DND-41 (cell line): ENCODE results near the gene GALM.

ENCODE experiments used
- ATAC-seq: fragments of 200-7000 bp; cut with Tn5 transposase; 3 replicates; pipeline ENCODE4 v1.9.1; 2021; ENCODE audit warnings: low read depth; ENCODE audit not compliant: insufficient read depth
- DNase-seq: peaks from one replicate; pipeline ENCODE4 v3.0.0-alpha.2; 2020
- H2AFZ ChIP-seq: 2 replicates; pipeline ENCODE4 v1.6.0; 2012; ENCODE audit warnings: low read depth, low read length
- H3K27ac ChIP-seq: 2 replicates; pipeline ENCODE4 v1.5.1; 2012; ENCODE audit warnings: low read length, inconsistent platforms
- H3K27me3 ChIP-seq: fragments of 200-600 bp; sonication (generic); 2 replicates; pipeline ENCODE4 v1.6.0; 2012; ENCODE audit warnings: low read length, mild to moderate bottlenecking, inconsistent platforms; ENCODE audit not compliant: insufficient read depth, poor library complexity
- H3K36me3 ChIP-seq: 2 replicates; pipeline ENCODE4 v1.5.1; 2012; ENCODE audit warnings: low read length, inconsistent platforms; ENCODE audit not compliant: insufficient read depth
- H3K4me1 ChIP-seq: 2 replicates; pipeline ENCODE4 v1.5.1; 2012; ENCODE audit warnings: mild to moderate bottlenecking, low read length; ENCODE audit not compliant: insufficient read depth
- H3K4me2 ChIP-seq: 2 replicates; pipeline ENCODE4 v1.6.0; 2012; ENCODE audit warnings: mild to moderate bottlenecking, moderate library complexity, low read length, inconsistent platforms; ENCODE audit not compliant: insufficient read depth
- H3K4me3 ChIP-seq, 2 experiments: fragments of 200-600 bp in 1 of 2; shearing (Covaris generic) in 1 of 2; 2 replicates each; pipeline ENCODE4 v1.5.1; 2012 to 2016; ENCODE audit warnings: inconsistent platforms in 2 of 2, low read length in 2 of 2, mild to moderate bottlenecking in 2 of 2, low read depth in 1 of 2, moderate library complexity in 1 of 2
- H3K79me2 ChIP-seq: 2 replicates; pipeline ENCODE4 v1.6.0; 2012; ENCODE audit warnings: low read length, inconsistent platforms; ENCODE audit not compliant: insufficient read depth
- H3K9ac ChIP-seq: 2 replicates; pipeline ENCODE4 v1.6.0; 2012; ENCODE audit warnings: low read depth, mild to moderate bottlenecking, inconsistent platforms, low read length, moderate library complexity
- H3K9me3 ChIP-seq: 2 replicates; pipeline ENCODE4 v1.5.1; 2012; ENCODE audit warnings: low read length, moderate library complexity, mild to moderate bottlenecking, inconsistent platforms; ENCODE audit not compliant: insufficient read depth, severe bottlenecking
- H4K20me1 ChIP-seq: 2 replicates; pipeline ENCODE4 v1.6.0; 2012; ENCODE audit warnings: low read length; ENCODE audit not compliant: insufficient read depth
- CTCF ChIP-seq: IDR thresholded peaks from 2 replicates; pipeline ENCODE4 v1.5.1; 2012; ENCODE audit warnings: borderline replicate concordance, low read length, moderate library complexity, mild to moderate bottlenecking; ENCODE audit not compliant: poor library complexity, severe bottlenecking; ENCODE audit errors: extremely low read depth
- EZH2 ChIP-seq: IDR thresholded peaks from 3 replicates; pipeline ENCODE4 v1.6.1; 2012; ENCODE audit warnings: borderline replicate concordance, low read depth, mild to moderate bottlenecking, moderate library complexity, low read length, inconsistent platforms; ENCODE audit not compliant: severe bottlenecking

Gene GALM

GRCh38 chr2:38718601-38719000 lies 52.7 kb downstream of the GALM start:
- no peak for ATAC-seq
- H3K9ac ChIP-seq: no peak overlapping the region
- no peaks in the 10 kb centered on the region for H4K20me1 ChIP-seq
- no peak overlapping the region for H3K4me3 ChIP-seq
- H3K4me1 ChIP-seq: no peaks in the 10 kb centered on the region
- DNase-seq: no peak
- H3K4me2 ChIP-seq: no peak overlapping the region
- H3K9me3 ChIP-seq: no peaks in the 10 kb centered on the region
- H2AFZ ChIP-seq: no peak overlapping the region
- no peaks in the 10 kb centered on the region for H3K27me3 ChIP-seq
- TF ChIP-seq CTCF (no peak), EZH2 (no peak)
- H3K79me2 ChIP-seq: no peaks in the 10 kb centered on the region
- no peak overlapping the region for H3K27ac ChIP-seq
- no peaks in the 10 kb centered on the region for H3K36me3 ChIP-seq

GRCh38 chr2:38719706-38720105 lies 53.8 kb downstream of the GALM start:
- no peaks in the 10 kb centered on the region for H3K79me2 ChIP-seq
- H3K4me3 ChIP-seq: no peak overlapping the region
- H3K27me3 ChIP-seq: no peaks in the 10 kb centered on the region
- TF ChIP-seq CTCF: no peak
- no peak for TF ChIP-seq EZH2
- DNase-seq: no peak
- H4K20me1 ChIP-seq: no peaks in the 10 kb centered on the region
- no peak overlapping the region for H3K4me2 ChIP-seq
- H3K4me1 ChIP-seq: no peaks in the 10 kb centered on the region
- no peak overlapping the region for H3K9ac ChIP-seq
- H2AFZ ChIP-seq: no peak overlapping the region
- no peaks in the 10 kb centered on the region for H3K36me3 ChIP-seq
- no peaks in the 10 kb centered on the region for H3K9me3 ChIP-seq
- no peak overlapping the region for H3K27ac ChIP-seq
- ATAC-seq: no peak

- Histone ChIP-seq H3K4me2 (no peak overlapping the region), H2AFZ (no peak overlapping the region), H4K20me1 (no peaks in the 10 kb centered on the region), H3K4me3 (no peak overlapping the region), H3K36me3 (no peaks in the 10 kb centered on the region), H3K9ac (no peak overlapping the region), H3K79me2 (no peaks in the 10 kb centered on the region), H3K4me1 (no peaks in the 10 kb centered on the region), H3K27me3 (no peaks in the 10 kb centered on the region), H3K9me3 (no peaks in the 10 kb centered on the region), H3K27ac (no peak overlapping the region)
- TF ChIP-seq EZH2 (no peak), CTCF (no peak)
- peak; percentile 32; the same call in 1 of the 3 replicates for ATAC-seq
- DNase-seq: no peak
These were observed 54.8 kb downstream of the GALM start for GRCh38 chr2:38720613-38721241.
